NCI-H446 (cell line): ENCODE results near the gene OSBPL6.

Source experiments
- DNase-seq, 2 experiments: peaks; one replicate each; lab custom pipeline; 2025; lab: John Stamatoyannopoulos, UW

Gene OSBPL6

GRCh38 chr2:178448968-178449661, 254.8 kb downstream of the OSBPL6 start:
- DNase-seq, result no peak

DNA sequence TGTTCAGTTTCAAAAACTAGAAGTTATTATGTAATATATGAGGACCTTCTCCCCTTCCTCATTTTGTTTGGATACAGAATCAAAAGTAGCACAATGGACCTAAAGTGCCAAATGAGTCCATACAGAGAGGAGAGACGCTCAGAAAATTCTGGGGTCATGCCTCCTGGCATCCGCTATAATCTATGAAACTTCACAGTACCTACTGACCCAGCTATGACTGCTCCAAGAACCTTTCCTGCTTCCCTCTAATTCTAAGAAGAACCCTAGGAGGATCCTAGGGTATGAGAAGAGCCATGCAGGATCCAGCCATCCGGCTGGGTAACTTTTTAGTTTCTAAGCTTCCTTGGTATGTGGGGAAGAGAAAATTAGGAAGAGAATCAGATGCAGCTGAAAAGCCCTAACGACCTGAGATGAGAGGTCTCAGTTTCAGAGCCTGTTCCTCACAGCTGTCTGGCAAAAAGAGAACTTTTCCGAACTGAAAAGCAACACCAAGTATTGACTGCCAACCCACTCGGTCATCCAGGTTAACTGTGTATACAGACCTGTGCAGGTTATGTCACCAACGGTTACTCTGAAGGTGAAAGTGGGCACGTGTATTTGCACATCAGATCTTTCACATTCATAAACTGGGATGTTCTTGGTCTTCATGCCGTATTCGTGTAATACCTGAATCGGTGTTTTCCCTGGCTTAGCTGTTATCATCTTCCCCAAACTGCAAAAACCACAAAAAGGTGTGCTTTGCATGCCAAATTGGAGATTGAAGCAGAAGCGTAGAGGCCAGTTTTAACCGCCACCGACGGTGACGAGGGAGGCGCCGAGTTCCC, 255.6 kb downstream of the OSBPL6 start:
- no peak for DNase-seq

- no peak for DNase-seq
Measured at GRCh38 chr2:178450524-178450773, 256.1 kb downstream of the OSBPL6 start.

- DNase-seq, result peak; percentile 81 to 97
Measured at GRCh38 chr2:178450774-178451525, 256.6 kb downstream of the OSBPL6 start, which contains the start of the genes PJVK and PRKRA. TSS of gene PJVK (plus strand) at chr2:178451378. CDS start at chr2:178453410, 2,032 bp downstream. TSS of gene PRKRA (minus strand) at chr2:178451175. CDS start at chr2:178451030, 145 bp downstream.

- DNase-seq, result no peak
Measured at GRCh38 chr2:178452334-178452733, 258.0 kb downstream of the OSBPL6 start.
